Ecto neural progenitor cell (in vitro differentiated cells): ENCODE measurements around the gene CDK13.
"Not testable (repeated sequence)": the region's sequence is repeated elsewhere in the genome, so short reads cannot be mapped to it uniquely, and the experiment has no call there.

Experiments
- DNase-seq: peaks from one replicate; pipeline ENCODE4 v3.0.0-alpha.2; 2018; ENCODE audit warnings: low spot score

Gene CDK13

DNA sequence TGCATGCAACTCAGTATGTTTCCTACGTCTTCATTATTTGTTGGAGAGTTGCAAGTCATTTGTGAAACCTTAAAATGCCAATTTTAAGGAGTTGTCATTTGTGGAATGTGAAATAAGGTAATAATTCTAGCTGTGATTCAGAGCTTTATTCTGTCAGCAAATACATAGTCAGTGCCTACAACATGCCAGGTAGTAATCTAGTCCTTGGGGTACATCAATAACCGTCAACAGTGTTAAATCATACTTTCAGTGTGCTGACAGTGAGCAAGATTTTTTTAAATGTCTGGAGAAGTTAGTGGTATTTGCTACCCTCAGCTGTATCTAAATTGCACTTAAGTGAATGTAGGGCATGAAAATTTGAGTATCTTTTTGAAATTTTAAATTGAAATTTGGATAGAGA, 147.7 kb downstream of the CDK13 start:
- DNase-seq, result no peak

DNA sequence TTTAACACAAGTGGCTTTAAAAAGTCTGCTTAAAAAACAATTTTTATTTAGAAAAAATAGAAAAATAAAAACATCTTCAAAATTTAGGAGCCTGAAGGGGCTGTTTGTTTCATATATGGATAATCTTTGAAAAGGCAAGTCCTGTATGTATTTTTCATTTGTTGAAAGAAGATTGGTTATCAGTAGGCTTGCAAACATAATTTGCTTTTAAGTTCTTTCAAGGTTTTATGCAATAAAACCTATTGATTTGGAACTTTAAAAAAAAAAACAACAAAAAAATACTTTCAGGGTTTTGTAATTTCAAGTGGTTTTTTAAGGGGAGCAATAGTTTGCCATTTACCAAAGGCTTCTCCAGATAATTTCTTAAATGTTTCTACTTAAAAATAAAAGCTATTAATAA, 148.8 kb downstream of the CDK13 start:
- no peak for DNase-seq

DNA sequence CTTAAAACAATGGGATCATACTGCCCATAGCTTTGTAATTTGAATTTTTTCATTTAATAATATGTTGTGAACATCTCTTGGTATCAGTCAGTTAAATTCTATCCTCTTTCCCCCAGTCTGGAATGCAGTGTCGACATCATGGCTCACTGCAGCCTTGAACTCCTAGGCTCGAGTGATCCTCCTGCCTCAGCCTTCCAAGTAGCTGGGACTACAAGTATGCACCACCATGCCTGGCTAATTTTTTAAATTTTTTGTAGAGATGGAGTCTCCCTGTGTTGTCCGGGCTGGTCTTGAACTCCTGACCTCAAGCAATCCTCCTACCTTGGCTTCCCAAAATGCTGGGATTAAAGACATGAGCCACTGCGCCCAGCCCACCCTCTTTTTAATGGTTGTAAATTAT, 149.8 kb downstream of the CDK13 start:
- DNase-seq, result no peak

DNA sequence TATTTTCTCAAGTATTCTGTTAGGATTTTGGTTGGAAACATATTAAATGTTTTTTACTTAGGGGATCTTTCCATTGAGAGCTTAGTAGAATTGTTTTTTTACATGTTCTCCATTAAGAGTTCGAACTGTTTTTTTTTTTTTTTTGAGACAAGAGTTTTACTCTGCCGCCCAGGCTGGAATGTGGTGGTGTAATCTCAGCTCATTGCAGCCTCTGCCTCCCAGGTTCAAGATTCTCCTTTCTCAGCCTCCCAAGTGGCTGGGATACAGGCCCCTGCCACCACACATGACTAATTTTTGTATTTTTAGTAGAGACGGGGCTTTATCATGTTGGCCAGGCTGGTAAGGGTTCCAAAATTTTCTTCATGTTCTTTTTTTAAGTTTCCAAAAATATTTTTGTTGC, 151.1 kb downstream of the CDK13 start:
- DNase-seq, result no peak

DNA sequence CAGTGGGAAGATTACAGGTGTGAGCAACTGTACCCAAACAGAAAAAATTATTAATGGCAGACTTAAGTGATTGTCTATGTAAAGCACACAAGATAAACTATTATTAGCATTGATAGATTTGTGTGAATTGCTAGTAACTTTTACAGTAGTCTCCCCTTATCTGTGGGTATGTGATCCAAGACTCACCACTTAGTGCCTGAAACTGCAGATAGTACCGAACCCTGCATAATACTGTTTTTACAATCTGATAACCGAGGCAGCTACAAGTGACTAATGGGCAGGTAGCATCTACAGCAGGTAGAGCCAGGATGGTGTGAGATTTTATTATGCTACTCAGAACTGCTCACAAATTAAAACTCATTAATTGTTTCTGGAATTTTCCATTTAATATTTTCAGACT, 152.8 kb downstream of the CDK13 start:
- no peak for DNase-seq

DNA sequence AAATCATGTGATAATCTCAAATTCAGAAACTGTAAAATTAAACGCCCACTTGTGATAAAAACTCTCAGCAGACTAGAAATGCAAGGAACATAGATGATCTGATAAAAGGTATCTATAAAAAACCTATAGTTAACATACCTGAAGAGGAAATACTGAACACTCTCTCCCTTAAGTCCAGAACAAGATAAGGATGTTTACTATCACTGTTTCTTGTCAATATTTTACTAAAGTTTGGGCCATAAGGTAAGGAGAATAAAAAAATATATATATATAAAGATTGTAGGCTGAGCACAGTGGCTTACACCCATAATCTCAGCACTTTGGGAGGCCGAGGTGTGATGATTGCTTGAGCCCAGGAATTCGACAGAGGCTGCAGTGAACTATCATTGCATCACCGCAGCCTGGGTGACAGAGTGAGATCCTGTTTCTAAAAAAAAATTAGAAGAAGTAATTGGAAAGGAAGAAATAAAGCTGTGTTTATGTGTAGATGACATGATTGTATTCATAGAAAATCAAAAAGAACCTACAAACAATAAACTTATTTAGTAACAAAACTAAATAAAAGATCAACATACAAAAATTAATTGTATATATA, 155.9 kb downstream of the CDK13 start:
- DNase-seq, result no peak

DNA sequence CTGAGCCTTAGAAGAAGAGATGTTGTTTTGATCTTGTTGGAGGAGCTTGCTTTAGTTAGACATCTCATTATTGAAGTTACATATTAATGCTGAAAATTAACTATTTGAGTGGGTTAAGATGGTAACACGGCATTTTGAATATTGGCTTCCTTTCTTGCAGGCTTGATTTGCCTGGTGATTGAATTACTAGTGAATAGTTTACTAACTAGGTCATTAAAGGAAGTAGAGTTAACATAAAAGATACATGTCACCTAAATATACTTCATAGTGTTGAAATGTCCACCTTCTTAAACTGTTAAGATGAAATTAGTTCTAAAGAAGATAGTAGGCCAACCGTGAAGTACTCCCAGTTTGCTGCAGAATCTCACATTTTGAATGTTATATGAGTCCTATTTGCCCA, 165.9 kb downstream of the CDK13 start:
- no peak for DNase-seq

DNA sequence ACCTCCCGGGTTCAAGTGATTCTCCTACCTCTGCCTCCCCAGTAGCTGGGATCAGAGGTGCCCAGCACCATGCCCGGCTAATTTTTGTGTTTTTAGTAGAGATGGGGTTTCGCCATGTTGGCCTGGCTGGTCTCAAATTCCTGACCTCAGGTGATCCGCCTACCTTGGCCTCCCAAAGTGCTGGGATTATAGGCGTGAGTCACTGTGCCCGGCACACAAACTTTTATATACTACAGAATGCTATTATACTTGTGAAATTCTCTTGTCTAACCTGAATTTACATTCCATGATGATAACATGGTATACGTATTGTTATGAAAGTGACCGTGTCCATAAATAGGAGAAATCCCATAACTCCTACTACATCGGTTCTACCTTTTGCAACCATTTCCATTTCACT, 167.1 kb downstream of the CDK13 start:
- not testable (repeated sequence) for DNase-seq

DNA sequence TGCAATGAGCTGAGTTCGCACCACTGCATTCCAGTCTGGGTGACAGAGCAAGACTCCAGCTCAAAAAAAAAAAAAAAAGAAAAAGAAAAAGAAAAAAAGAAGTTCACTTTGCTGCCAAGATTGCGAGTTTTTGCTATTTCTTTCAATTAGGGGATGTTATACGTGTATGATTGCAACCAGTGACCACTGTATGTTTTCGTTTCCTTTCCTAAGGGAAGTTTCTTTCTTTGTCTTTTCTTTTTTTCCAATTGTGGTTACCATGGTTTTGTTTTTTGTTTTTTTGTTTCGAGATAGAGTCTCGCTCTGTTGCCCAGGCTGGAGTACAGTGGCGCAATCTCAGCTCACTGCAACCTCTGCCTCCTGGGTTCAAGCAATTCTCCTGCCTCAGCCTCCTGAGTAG, 168.1 kb downstream of the CDK13 start:
- DNase-seq, result not testable (repeated sequence)

DNA sequence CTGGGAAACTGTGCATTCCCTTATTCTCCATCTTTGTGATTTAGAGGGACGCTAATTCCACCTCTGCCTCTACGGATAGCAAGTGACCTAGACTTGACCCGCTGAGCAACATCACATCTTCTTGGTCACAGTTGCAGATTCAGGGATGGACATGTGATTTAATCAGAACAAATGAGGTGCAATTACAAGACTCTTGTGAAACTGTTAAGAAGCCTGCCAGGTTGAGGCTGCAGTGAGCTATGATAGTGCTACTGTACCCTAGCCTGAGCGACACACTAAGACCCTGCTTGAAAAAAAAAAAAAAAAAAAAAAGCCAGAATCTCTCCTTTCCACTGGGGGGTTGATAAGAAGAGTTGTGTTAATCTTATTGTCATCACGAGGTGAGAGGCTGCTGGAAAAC, 170.0 kb downstream of the CDK13 start:
- DNase-seq, result no peak

DNA sequence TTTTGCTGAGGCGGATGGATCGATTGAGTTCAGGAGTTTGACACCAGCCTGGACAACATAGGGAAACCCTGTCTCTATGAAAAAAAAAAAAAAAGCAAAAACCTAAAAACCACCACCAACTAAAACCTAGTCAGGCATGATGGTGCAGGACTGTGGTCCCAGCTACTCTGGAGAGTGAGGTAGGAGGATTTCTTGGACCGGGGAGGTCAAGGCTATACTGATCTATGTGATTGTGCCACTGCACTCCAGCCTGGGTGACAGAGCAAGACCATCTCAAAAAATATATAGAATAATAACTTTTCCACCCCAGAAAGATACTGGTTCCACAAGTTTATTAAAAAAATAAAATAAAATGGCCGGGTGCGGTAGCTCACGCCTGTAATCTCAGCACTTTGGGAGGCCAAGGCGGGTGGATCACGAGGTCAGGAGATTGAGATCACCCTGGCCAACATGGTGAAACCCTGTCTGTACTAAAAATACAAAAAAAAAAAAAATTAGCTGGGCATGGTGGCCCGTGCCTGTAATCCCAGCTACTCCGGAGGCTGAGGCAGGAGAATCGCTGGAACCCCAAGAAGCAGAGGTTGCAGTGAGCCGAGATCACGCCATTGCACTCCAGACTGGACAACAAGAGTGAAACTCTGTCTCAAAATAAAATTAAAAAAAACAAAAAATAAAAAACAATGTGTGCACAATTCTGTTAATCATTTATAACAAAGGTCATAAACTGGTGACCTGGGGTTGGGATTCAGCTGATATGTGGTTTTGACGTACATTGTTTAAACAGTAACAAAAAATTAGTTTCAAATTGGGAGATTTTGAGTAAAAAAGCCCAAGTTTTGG, 172.3 kb downstream of the CDK13 start:
- not testable (repeated sequence) for DNase-seq

DNA sequence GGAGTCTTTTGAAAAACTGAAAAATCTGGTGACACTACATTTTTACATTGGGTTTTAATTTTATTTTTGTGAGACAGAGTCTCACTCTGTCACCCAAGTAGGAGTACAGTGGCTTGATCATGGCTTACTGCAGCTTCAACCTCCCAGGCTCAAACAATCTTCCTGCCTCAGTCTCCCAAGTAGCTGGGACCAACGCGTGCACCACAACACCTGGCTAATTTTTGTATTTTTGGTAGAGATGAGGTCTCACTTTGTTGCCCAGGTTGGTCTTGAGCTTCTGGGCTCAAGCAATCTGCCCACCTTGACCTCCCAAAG, 172.8 kb downstream of the CDK13 start:
- no peak for DNase-seq

DNA sequence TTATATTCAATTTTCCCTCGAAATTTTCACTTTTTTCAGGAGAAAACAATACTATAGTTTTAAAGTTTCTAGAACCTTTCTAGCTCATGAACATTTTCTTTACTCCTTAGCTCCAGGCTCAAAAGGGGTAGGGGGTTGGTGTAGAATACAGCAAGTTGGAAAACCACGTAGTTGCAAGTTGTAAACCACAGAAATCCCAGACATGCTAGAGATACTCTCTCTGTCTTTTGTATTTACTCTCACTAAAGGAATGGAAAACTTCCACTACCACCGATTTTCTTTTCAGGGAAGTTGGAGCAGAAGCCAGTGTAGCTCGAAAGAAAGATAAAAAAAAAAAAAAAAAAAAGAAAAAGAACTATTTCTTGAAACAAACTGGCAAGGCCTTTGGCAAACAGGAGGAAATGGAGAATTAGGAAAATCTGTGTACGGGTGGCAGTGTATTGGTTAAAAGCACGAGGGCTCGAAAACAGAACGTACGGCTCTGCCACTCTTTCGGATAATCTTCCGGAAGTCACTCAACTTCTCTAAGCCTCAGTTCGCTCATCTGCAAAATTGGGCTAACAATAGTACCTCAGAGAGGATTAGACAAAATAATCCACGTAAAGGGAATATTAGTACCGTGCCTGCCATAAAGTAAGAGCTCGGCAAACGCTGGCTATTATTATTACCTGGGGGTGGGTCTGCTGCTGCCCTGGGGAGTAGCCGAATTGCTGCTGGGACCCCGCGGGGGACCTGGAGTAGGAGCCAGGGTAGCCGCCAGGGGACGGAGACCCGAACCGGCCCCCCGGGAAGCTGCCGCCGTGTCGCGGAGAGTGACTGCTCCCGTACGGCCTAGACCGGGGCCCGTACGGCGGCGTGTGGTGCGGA, 183.7 kb downstream of the CDK13 start:
- DNase-seq, result no peak

DNA sequence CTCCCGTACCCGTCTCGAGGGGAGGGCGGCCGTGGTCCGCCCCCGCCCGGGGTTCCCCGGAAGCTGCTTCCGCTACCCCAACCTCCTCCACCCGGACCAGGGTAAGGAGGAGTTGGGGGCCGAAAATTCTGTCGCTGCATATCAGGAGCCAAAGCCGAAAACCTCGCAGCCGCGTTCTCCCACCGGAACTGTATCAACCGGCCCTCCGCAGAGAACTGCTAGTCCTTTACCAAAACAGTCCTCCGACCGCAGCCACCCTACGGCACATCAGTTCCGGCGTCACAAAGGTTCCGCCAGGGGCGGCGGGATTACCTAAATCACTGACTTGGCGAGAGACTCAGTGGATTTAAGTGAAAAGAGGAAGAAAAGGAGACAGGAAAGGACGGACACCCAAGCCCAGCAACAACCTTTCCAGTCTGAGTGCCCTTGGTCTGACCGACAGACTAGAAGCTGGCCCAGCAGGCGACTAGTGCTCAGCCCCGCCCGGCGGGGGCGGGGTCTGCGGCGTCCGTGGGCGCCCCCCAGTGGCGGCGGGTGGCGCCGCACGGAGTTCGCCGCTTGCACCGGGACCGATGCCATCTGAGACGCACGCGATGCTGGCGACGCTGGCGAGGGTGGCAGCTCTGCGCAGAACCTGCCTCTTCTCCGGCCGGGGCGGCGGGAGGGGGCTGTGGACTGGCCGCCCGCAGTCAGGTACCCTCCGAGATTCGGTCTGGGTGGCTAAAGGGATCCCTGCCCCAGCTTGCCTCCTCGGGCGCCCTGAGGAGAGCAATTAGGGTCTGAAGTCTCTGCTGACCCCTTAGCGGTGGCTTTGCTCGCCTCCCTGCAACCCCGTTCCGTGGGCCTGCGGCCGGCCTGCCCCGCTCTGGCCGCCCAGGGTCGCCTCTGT, 184.6 kb downstream of the CDK13 start, which contains the start of the genes MPLKIP and SUGCT:
MPLKIP (minus strand) TSS at position 195 of the 889 bp plus-strand sequence; CDS start at position 140, 55 bp downstream.
SUGCT (plus strand) TSS at position 578 of the 889 bp plus-strand sequence.
- DNase-seq, result peak; percentile 91

DNA sequence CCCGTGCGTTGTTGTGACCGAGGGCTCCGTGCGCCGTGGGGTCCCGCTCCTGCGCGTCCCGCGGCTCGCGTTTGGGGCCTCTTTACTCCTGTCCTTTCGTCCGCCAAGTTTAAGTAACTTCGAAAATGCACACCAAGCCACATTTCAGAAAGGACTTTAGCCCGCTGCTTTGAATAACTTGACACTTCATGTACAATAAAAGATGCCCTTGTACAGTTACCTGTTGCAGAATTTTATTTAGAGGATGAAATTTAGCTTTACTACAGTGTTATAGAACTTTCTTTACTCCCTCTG, 185.2 kb downstream of the CDK13 start:
- DNase-seq, result no peak

DNA sequence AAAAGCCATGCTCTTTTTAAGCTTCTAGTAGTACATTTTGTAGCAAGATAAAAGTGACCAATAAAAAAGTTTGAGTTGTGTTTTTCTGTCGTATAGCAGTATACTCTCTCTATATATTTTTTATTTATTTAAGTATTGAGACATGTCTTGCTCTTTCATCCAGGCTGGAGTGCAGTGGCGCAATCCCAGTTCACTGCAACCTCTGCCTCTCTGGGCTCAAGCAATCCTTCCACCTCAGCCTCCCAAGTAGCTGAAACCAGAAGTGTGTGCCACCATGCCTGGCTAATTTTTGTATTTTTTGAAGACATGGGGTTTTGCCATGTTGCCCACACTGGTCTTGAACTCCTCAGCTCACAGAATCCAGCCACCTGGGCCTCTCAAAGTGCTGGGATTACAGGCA, 187.5 kb downstream of the CDK13 start:
- no peak for DNase-seq

DNA sequence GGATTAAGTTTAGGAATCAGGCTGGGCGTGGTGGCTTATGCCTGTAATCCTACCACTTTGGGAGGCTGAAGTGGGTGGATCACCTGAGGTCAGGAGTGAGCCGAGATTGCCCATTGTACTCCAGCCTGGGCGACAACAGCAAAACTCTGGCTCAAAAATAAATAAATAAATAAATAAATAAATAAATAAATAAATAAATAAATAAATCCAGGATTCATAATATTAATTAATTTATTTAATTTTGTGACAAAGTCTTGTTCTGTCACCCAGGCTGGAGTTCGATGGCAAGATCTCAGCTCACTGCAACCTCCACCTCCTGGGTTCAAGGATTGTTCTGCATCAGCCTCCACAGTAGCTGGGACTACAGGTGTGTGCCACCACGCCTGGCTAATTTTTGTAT, 188.9 kb downstream of the CDK13 start:
- DNase-seq, result no peak

DNA sequence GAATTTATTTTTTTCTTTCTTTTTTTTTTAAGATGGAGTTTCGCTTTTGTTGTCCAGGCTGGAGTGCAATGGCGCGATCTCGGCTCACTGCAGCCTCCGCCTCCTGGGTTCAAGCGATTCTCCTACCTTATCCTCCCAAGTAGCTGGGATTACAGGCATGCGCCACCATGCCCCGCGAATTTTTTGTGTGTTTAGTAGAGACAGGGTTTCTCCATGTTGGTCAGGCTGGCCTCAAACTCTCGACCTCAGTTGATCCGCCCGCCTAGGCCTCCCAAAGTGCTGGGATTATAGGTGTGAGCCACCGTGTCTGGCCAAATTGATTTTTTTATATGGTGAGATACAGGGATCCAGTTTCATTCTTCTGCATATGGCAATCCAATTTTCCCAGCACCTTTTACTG, 189.8 kb downstream of the CDK13 start:
- DNase-seq, result not testable (repeated sequence)

DNA sequence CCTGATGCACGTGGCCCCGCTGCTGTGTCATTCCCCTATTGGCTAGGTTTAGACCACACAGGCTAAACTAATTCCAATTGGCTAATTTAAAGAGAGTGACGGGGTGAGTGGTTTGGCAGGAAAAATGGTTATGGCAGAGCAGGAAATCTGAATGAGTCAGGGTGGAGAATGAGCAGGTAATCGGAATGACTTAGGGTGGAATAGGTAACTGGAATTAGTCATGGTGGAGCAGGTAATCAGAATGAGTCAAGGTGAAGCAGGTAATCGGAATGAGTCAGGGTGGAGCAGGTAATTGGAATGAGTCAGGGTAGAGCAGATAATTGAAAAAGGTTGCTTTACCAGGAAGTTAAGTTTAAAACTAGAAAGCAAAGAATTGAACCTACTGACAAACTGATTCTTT, 191.9 kb downstream of the CDK13 start:
- DNase-seq, result not testable (repeated sequence)

DNA sequence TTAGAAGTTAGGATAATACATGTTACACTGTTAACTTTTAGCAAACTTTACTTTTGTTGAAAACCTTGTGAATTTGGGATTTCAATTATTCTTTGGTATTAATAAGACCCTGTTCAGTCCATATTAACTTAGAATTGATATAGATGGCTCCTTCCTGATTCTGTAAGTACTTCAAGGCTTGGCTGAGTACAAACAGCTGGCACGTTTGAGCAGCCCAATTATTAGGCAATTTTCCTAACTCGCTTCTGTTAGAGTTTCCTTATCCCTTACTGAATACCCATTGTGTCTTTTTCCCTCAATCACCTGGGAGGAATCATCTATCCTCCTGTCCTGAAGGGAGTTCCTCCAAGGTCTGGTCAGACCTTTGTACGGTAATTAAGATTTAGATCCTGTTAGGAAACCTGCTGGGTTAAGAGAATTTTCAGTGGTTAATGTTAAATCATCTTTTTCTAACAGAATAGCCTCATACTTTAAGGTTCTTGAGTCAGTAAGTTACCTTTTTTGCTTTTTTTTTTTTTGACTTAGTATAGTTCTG, 195.6 kb downstream of the CDK13 start:
- not testable (repeated sequence) for DNase-seq

DNA sequence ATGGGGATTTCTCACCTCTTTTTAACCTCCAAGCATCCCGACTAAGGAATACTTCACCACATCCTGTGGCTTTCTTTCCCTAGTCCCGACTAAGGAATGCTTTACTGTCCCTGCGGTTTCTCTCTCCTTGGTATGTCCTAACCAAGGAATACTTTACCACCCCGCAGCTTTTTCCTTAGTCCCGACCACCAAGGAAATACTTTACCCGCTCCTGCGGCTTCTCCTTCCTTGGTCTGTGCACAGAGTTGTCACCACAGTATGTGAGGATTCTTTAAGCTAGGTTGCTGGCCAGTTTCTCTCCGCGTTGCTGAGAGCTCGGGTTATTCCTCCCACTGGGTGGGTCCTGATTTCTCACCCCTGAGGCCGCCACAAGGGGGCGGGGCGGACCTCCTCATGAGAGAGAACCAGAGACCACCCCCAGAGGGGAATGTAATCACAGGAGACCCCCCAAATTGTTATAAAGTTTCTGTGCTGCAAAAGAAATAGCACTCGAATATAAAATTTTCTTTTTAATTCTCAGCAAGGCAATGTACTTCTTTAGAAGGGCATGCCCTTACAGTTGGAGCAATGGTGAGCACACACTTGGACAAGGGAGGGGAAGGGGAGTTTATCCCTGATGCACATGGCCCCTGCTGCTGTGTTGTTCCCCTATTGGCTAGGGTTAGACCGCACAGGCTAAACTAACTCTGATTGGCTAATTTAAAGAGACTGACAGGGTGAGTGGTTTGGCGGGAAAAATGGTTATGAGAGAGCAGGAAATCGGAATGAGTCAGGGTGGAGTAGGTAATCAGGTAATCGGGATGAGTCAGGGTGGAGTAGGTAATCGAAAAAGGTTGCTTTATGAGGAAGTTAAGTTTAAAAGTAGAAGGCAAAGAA, 197.6 kb downstream of the CDK13 start:
- DNase-seq, result no peak
